ENCODE results near the gene SNX33.
"Not testable (repeated sequence)": the region's sequence is repeated elsewhere in the genome, so short reads cannot be mapped to it uniquely, and the experiment has no call there.

DNA sequence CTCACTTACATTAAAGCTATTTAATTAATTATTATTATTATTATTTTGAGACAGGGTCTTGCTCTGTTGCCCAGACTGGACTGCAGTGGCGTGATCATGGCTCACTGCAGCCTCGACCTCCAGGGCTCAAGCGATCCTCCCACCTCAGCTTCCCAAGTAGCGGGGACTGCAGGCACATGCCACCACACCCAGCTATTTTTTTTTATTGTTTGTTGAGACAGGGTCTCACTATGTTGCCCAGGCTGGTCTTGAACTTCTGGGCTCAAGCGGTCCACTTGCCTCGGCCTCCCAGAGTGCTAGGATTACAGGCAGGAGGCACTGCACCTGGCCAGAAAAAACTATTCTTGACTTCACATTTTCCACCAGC lies 30.6 kb downstream of the SNX33 start:
- TF ChIP-seq, protein P1, sequence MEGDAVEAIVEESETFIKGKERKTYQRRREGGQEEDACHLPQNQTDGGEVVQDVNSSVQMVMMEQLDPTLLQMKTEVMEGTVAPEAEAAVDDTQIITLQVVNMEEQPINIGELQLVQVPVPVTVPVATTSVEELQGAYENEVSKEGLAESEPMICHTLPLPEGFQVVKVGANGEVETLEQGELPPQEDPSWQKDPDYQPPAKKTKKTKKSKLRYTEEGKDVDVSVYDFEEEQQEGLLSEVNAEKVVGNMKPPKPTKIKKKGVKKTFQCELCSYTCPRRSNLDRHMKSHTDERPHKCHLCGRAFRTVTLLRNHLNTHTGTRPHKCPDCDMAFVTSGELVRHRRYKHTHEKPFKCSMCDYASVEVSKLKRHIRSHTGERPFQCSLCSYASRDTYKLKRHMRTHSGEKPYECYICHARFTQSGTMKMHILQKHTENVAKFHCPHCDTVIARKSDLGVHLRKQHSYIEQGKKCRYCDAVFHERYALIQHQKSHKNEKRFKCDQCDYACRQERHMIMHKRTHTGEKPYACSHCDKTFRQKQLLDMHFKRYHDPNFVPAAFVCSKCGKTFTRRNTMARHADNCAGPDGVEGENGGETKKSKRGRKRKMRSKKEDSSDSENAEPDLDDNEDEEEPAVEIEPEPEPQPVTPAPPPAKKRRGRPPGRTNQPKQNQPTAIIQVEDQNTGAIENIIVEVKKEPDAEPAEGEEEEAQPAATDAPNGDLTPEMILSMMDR (optimal IDR thresholded peaks at IDR 0.05 in 1 of 3, IDR thresholded peaks at IDR 0.05 in 1 of 3, conservative IDR thresholded peaks at IDR 0.05 in 1 of 3; ENCODE audit: extremely low read depth in 1 of 3, insufficient read depth in 2 of 3, low read length in 3 of 3): not testable (repeated sequence)
- not testable (repeated sequence) for TF ChIP-seq EZH2 (IDR thresholded peaks at IDR 0.05; ENCODE audit: low read length)

All from keratinocyte (primary cell).